Activated CD8-positive, alpha-beta memory T cell treated with anti-CD3 and anti-CD28 coated beads, Interleukin-2, amount 50 U/mL, for 1 hour (primary cell): Measurements from ENCODE around the gene PPP1R12B.
"Not testable (repeated sequence)": the region's sequence is repeated elsewhere in the genome, so short reads cannot be mapped to it uniquely, and the experiment has no call there.

ENCODE experiments used
- DNase-seq: peaks from one replicate; pipeline ENCODE4 v3.0.0-alpha.2; 2020; ENCODE audit errors: extremely low read depth

The PPP1R12B gene

GRCh38 chr1:202452508-202452907, 104.0 kb downstream of the PPP1R12B start:
- DNase-seq = no peak

GRCh38 chr1:202456372-202457169, 108.1 kb downstream of the PPP1R12B start:
- not testable (repeated sequence) for DNase-seq

- DNase-seq = not testable (repeated sequence)
Observed at GRCh38 chr1:202458651-202459050, 110.2 kb downstream of the PPP1R12B start.

DNA sequence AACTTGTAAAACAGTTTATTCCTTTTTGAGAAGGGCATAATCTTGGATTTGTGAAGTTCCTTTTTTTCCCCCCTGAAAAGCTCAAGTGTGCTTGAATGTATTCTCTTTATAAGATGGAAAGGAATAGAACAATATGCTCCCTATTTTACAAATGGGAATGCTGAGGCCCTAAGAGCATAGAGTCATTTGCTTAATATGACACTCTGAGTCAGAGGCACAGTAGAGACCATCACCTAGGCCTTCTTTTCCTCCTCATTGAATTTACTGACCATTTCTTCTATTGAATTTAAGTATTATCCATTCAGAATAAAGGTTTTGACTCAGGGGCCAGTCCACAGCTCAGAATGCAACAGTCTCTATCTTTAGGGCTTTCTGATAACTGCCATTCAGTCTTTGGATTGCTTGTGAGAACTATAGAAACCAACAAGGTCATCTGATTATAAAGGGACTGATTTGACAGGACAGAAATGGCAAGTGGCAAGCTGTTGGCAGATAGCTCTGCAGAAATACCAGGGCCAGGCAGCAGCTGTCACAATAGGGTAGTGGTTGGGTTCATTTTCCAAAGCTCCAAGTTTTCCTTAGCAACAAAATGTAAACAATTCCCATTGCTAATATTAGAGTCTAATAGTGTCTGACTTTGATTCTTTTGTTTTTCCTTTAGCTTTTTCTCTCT, 111.1 kb downstream of the PPP1R12B start:
- not testable (repeated sequence) for DNase-seq

GRCh38 chr1:202460143-202460495, 111.6 kb downstream of the PPP1R12B start:
- not testable (repeated sequence) for DNase-seq

DNA sequence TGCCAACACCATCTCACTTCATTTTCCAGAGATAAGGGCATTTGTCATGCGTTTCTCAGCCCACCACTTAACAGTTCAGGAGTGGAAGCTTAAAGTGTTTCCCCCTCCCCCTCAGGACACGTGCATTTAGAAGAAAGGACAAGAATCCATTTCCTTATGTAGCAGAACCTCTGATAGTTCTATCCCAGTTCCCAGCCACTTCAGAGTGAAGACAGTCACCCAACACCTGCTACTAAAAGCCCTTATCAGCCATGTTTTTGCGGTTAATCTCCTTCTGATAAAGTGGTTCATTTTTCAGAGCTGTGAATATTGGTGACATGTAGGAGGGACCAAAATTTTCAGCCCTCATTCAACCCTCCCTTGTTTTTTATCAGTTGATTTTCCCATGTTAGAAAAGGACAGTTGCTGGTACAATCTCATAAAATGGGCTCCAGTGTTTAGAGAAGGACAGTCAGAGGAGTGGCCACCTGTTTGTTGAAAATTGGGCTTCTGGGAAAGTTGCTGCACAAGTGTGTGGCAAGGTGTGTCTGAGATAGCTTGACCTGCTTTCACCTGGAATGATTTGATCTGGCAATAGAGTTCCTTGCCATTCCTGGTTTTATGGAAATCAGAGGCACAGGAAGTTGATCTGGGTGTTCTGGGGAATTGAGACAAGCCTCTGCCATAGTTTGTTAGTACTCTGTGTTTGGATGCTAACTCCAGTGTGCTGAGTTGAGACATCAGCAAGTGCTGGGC, 114.0 kb downstream of the PPP1R12B start:
- DNase-seq = no peak

GRCh38 chr1:202464153-202464742, 115.7 kb downstream of the PPP1R12B start:
- not testable (repeated sequence) for DNase-seq

- DNase-seq = not testable (repeated sequence)
Observed at GRCh38 chr1:202465644-202466270, 117.3 kb downstream of the PPP1R12B start.

GRCh38 chr1:202466339-202466738, 117.8 kb downstream of the PPP1R12B start:
- not testable (repeated sequence) for DNase-seq

- not testable (repeated sequence) for DNase-seq
Observed at GRCh38 chr1:202467381-202467780, 118.9 kb downstream of the PPP1R12B start.

DNA sequence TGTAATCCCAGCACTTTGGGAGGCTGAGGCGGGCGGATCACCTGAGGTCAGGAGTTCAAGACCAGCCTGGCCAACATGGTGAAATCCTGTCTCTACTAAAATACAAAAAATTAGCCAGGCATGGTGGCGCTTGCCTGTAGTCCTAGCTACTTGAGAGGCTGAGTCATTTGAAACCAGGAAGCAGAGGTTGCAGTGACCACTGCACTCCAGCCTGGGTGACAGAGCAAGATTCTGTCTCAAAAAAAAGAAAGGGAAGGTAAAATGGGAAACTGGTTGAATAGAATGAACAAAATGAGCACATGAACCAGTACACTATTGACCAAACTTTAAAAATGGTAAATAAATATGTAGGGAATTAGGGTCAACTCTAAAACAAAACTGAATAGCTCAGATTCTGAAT, 120.2 kb downstream of the PPP1R12B start:
- not testable (repeated sequence) for DNase-seq

DNA sequence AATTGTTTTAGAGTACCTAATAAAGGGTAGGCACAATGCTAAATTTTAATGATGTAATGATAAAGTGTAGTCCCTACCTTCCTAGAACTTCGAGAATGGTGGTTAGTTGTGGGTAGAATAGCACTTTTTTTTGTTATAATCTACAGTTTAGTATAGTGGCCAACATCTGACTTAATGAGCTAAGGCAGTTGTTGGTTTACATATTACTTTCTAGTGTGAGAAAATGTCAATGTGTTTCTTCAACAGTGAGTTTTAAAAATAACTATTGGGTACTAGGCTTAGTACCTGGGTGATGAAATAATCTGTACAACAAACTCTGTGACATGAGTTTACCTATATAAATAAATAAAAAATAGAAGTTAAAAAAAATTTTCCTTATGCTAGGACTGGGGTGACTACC, 120.6 kb downstream of the PPP1R12B start:
- DNase-seq = not testable (repeated sequence)

DNA sequence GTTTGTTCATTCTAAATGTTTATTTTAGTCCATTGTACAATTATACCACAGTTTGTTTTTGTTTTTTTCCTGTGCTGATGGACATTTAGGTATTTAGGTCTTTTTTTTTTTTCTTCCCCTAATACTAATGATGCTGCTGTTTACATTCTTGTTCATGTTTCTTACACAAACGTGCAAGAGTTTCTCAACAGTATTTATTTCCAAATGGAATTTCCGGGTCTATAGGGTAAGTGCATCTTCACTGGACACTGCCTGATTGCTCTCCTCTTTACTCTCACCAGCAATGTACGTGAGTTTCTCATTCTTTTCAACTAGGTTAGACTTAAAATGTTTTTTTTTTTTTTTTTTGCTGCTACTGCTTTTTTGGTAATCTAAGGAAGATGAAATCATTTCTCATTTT, 122.7 kb downstream of the PPP1R12B start:
- no peak for DNase-seq

DNA sequence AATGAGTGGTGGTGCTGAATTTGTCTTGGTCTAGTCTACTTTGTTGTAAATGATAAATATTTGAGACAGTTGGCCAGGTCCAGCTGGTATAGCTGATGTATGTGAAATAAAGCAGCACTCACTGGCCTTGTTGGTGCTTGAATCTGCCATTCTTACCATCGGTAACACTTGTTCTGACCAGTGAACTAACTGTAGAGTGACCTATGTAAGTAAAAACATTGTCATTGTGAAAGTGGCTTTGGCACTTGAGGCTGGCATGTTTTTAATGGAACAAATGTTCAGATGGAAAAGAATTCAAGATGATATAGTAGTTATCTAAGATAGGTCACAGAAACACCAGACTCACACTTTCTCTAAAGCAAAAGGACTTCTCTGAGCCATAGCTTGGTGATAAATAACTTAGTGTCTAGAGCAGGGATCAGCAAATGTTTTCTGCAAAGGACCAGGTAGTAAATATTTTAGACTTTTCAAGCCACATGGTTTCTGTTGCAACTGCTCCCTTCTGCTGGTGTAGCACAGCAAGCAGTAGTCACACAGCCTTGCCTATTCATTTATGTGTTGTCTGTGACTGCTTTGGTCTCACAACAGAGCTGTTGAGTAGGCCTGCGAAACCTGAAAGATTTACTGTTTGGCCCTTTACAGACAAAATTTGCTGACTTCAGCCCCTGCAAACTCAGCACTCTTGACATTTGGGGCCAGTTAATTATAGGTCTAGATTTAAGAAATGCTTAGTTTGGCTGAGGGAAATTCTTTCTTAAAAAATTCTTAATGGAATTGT, 124.0 kb downstream of the PPP1R12B start:
- DNase-seq = not testable (repeated sequence)

DNA sequence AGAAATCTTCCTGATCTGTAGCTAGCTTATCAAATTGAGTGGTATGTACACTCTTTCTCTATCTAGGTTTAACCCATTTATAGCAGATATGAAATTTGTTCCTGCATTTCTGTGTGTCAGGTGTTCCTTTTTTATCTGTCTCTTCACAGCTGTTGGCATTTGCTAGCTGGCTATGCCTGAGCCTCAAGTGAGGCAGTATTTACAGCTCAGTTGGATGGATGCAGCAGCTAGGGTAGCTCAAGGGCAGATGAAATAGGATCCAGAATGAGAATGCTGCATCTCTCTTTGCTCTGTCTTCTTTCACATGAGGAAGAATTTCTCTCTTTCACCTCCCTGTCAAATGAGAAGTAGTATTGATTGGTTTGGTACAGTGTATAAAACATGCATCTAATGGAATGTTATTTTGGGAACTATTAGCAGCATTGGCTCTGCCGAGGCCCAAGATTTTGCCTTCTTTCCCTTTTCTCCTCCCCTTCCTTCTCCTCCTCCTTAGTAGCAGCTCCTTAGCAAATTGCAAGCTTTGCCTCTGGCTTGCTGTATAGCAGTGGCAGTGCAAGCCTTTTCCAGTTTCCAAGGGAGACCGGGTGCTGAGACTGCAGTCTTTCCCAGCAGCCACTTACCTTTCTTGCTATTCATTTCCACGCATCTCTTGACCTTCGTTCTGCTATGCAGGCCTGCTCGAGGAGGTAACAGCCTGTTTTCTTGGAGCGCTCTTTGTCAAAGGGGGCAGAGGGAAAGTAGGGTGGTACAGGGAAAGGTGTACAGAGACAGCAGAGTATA, 125.0 kb downstream of the PPP1R12B start:
- DNase-seq = not testable (repeated sequence)

DNA sequence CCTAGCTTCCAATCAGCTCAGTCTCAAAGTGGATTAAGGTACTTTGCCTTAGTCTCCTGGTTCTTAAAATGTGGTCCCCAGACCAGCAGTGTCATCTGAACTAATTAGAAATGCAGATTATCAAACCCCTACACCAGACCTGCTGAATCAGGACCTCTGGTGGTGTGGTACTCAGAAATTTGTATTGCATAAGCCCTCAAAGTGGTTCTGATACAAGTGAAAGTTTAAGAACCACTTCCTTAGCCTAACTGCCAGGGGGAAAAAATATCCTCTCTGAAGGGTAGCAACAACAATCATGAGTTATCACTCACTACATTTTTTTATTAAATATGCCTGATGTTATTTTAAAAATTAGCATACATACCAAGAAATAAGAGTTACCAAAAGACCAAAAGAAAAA, 131.2 kb downstream of the PPP1R12B start:
- DNase-seq = not testable (repeated sequence)

DNA sequence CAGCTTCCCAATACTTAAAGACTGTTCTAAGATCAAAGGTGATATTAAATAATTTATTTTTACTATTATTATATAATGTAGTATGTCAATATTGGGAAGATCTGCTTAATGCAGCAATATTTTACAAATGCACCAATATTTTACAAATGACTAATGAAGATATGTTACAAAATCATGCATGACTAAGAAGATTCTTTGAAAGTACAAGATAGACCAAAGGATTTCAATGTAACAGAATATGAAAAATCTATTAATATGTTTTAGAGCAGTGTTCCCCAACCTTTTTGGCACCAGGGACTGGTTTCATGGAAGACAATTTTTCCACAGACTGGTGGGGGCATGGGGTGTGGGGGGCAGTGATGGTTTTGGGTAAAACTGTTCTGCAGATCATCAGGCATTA, 132.1 kb downstream of the PPP1R12B start:
- DNase-seq = not testable (repeated sequence)

GRCh38 chr1:202483362-202483761, 134.9 kb downstream of the PPP1R12B start:
- DNase-seq = not testable (repeated sequence)

GRCh38 chr1:202484032-202484431, 135.5 kb downstream of the PPP1R12B start:
- DNase-seq = not testable (repeated sequence)

DNA sequence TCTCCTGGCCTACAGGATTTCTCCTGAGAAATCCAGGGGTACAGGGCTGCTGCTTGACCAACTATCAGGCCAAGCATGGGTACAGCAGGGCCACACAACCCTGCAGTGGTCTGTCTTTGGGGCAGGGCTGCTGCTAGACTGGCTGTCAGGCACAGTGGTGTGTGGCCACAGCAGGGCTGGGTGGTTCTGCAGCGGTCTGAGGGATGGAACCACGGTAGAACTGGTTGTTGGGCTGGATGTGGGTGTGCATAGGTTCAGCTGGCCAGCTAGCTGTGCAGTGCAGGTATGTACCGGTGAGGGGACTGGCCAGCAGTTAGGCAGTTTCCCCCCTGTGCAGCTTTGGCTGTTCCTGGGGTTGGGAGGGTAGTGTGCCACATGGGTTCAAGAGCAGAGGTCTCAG, 136.3 kb downstream of the PPP1R12B start:
- not testable (repeated sequence) for DNase-seq
